ENCODE measurements around the gene CXCL9.
"Not testable (repeated sequence)": the region's sequence is repeated elsewhere in the genome, so short reads cannot be mapped to it uniquely, and the experiment has no call there.

The CXCL9 gene

GRCh38 chr4:75954811-75955210 lies 52.5 kb downstream of the CXCL9 start:
- DNase-seq = not testable (repeated sequence)

GRCh38 chr4:75953509-75953908 lies 53.8 kb downstream of the CXCL9 start:
- DNase-seq = no peak

Data from suppressor macrophage (primary cell).